DMS 273 (cell line): ENCODE measurements around the gene METTL24.

ENCODE experiments used
- DNase-seq: peaks from one replicate; lab custom pipeline; 2025; ENCODE audit not compliant: unreplicated experiment; lab: John Stamatoyannopoulos, UW

METTL24 gene

DNA sequence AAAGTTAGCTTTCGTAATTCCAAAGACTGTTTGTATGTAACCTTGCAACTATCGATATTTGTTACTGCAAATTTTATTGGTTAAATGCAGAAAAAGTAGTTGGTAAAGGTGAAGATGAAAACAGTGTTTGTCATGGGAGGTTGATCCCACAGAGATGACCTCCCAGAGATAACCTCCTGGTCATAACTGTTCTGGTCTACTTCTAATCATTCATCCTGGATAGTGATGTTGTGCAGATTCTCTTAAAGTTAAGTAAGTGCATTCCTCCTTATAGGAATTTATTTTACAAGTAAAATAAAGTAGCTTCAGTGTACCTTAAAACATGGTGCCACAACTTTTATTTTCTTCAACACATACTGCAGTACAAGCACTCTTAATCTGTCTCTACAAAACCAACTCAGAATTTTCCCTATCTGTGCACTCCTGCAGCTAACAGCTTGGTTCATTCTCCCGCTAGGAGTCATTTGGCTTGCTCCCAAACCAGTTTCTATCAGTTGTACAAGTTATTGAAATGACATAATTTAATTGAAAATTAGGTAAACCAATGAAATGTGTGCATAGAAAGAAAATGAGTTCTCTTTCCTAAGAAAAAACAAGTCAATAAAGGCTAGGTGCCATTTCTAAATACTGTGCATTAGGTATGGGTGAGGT, 19.2 kb downstream of the METTL24 start:
- DNase-seq: peak; percentile 23

DNA sequence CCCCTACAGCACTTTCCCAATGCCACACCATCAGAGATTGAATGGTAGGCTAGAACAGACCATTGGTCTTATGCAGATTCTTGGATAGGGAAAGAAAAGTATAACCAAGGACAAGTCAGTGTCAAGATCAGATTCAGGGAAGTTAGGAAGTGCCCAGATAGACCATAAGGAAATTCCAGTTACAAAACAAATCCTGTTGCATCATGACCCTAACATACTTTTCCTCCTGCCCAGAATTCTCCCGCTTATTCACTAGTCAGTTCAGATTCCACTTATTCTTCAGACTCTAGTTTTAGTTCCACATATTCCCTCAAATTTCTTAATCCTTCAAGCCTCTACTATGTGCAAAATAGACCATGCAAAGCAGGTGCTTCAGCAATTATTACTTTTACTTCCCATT, 20.7 kb downstream of the METTL24 start:
- no peak for DNase-seq

- DNase-seq: no peak
These were observed 23.5 kb downstream of the METTL24 start for GRCh38 chr6:110334423-110335180.

GRCh38 chr6:110332281-110332680, 25.9 kb downstream of the METTL24 start:
- peak; percentile 25 for DNase-seq

GRCh38 chr6:110331816-110332215, 26.3 kb downstream of the METTL24 start:
- peak; percentile 94 for DNase-seq

DNA sequence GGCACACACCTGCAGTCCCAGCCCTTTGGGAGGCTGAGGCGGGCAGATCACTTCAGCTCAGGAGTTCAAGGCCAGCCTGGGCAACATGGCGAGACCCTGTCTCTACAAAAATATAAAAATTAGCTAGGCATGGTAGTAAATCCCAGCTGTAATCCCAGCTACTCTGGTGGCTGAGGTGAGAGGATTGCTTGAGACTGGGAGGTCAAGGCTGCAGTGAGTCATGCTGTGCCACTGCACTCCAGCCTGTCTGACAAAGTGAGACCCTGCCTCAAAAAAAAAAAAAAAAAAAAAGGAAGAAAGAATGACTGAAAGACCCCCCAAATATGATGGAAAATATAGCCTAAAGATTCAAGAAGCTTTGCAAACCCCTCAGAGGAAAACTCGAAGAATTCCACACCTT, 26.8 kb downstream of the METTL24 start:
- no peak for DNase-seq

DNA sequence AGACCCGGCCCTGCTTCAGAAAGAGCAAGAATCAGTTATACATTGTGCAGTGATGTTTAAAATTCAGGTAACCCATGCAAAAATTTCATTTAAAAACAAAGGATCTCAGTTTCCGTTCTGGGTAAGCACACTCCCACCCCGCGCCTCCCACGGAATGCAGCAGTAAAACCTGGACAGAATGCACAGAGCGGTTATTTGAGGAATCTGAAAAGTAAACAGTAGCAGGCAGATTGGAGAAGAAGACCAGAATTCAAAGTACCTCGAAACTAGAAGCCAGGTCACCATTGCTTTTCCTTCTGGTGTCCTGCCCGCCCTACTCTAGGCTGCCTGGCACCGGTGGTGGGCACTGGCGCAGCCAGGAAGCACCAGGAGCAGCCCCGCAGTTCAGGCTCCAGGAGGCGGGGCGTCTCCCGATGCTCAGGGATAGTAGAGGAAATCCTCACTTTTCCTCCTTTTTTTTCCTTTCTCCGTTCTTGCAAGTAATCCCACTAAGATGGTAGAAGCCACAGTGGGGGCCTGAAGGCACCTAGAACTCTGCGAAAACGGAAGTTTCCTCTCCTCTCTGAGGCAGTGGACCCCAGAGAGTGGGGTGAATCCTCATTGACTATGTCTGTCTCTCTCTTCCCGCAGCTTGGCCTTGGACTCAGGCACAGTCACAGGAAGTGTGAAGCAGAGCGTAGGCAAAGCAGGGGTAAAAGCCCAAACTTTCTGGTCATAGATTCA, 28.3 kb downstream of the METTL24 start:
- DNase-seq: peak; percentile 28

DNA sequence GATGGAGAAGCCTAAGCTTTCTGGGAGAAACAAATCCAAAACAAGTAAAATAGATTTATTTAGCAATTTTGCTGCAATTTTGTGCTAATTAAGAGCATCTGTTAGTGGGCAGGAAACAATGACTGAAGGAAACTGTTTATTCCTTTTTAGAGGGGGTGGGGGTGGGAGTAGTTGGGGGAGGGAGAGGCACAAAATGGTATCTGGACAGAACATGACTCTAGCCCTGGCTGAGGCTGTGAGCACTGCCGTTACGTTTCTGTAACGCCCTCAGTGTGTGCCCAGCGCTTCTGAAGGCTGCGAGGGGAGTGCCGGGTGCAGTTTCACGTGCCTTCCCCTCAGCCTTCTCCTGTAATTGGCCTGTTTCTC, 28.8 kb downstream of the METTL24 start:
- peak; percentile 35 for DNase-seq

DNA sequence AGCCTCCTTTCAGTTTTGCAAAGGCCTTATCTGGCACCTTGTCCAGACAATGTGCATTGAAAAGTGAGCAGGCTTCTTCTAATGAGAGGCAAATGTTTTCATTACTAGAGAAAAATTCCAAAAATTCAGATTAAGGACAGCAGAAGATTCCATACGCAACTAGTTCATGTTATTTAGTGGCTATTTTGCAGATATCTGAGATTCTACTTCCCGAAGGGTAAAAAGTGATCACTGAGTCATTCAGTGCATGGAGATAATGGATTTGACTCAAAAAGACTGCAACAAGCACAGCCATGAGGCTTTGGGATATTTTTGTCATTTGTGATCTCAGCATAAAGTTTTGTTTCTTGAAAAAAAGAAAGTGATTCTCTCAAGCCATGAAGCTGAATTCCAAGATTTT, 29.9 kb downstream of the METTL24 start:
- DNase-seq: no peak

- DNase-seq: no peak
These were observed 30.8 kb downstream of the METTL24 start for GRCh38 chr6:110327391-110327790.

GRCh38 chr6:110326609-110327008, 31.5 kb downstream of the METTL24 start:
- no peak for DNase-seq

- DNase-seq: no peak
These were observed 32.1 kb downstream of the METTL24 start for GRCh38 chr6:110326057-110326456.

DNA sequence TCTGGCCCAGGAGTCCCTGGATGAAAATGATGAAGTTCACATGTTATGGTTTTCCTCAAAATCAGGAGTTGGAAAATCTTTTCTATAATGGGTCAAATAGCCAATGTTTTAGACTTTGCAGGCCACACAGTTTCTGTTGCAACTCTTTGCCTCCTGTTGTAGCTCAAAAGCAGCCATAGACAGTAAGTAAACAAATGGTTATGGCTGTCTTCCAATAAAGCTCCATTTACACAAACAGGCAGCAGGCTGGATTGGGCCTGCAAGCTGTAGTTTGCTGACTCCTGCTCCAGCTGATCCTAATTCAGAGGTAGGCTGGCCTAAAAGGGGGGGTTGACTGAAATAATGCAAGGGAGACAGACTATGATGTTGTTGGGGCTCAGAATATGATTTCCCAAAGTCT, 33.0 kb downstream of the METTL24 start:
- peak; percentile 85 for DNase-seq

DNA sequence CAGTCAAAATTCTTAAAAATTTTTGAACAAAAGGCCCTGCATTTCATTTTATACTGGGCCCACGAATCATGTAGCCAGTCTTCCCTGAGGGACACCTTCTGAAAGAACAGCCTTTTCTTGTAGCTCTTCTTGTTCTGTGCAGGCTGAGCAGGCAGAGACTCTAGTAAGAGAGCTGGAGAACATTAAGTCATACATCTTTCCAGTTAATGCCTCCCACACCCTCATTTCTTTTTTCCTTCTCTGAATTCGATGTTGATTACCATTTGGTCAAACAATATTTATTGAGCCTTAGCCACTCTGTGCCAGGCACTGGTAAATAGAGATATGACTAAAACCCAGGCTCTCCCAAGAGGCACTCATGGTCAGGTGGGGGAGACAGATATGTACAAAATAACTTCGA, 33.6 kb downstream of the METTL24 start:
- no peak for DNase-seq

GRCh38 chr6:110323258-110323657, 34.9 kb downstream of the METTL24 start:
- no peak for DNase-seq

GRCh38 chr6:110322874-110323242, 35.3 kb downstream of the METTL24 start:
- DNase-seq: no peak

GRCh38 chr6:110322151-110322873, 35.8 kb downstream of the METTL24 start:
- no peak for DNase-seq

DNA sequence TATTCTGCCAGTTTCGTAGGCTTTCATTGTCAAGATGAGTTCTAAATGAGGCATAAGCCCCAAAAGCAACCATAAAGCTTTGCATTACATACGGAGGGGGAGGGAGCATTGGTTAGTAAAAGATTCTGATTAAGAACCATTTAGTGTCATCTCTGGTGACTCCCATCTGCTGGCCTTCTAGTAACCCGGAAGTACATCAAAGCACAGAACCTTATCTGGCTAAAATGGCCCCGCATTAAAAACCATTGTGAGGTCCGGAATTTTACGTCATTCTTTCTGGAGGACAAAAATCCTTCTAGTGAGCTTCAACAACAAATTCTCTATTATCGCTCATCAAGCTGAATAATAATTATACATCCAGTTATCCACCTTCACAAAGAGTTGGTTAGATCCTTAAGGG, 37.8 kb downstream of the METTL24 start:
- DNase-seq: no peak

GRCh38 chr6:110319843-110320242, 38.3 kb downstream of the METTL24 start:
- DNase-seq: peak; percentile 28

DNA sequence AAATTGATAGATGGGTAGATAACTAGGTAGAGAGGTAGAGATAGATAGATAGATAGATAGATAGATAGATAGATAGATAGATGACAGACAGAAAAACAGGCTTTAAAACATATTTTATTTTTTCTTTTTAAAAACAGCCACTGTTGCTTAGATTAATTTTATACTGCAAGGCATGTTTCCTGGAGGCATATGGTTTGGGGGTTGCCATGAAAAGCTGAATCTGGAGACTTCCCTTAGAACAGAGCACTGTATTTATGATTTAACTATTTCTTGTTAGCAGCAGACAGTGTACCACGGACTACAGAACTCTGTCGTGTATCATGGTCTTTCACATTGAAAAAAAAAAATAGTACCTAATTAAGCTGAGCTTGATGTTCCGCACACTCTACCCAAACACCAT, 38.8 kb downstream of the METTL24 start:
- DNase-seq: no peak

GRCh38 chr6:110318971-110319370, 39.2 kb downstream of the METTL24 start:
- no peak for DNase-seq

GRCh38 chr6:110317646-110318045, 40.5 kb downstream of the METTL24 start:
- DNase-seq: no peak
